HCT116 (cell line): Measurements from ENCODE around the gene AGFG2. TPM values are rescaled to one million over a fixed set of nuclear protein-coding genes. Genes with fewer than 3 reads are reported as not detected.
"Not testable (repeated sequence)": the region's sequence is repeated elsewhere in the genome, so short reads cannot be mapped to it uniquely, and the experiment has no call there.

ENCODE experiments used
- ATAC-seq: fragments of 200-7000 bp; cut with Tn5 transposase; 2 replicates; pipeline ENCODE4 v1.9.1; 2020; ENCODE audit warnings: mild to moderate bottlenecking, moderate library complexity
- BruUV-seq: library from RNA; stranded (reverse); fragments of 400-500 nt; replicated peaks from 2 replicates; lab custom pipeline; 2021; lab: Mats Ljungman, UMichigan
- CTCF ChIA-PET: fragments of 300-600 bp; sonication (Branson Sonifier 250); formaldehyde crosslinking; loops from one replicate; lab custom pipeline; 2021; ENCODE audit warnings: antibody characterized with exemption; lab: Charles Lee
- POLR2A ChIA-PET: fragments of 300-600, 350-600 bp; sonication (Branson Sonifier 250); formaldehyde crosslinking; loops from one replicate; lab custom pipeline; 2021; ENCODE audit warnings: antibody characterized with exemption; lab: Charles Lee
- RAD21 ChIA-PET, 2 experiments: fragments of 300-600 bp; sonication (Branson Sonifier 250); formaldehyde crosslinking; loops; one replicate each; lab custom pipeline; 2023; ENCODE audit warnings: low total read pairs in 2 of 2; ENCODE audit not compliant: uncharacterized antibody in 2 of 2, unreplicated experiment in 2 of 2, low non-redundant PET in 1 of 2; lab: Charles Lee
- DNase-seq: peaks from one replicate; pipeline ENCODE4 v3.0.0-alpha.2; 2010; ENCODE audit warnings: low read depth, low spot score
- H2AFZ ChIP-seq: fragments of 200-600 bp; shearing (Covaris generic), sonication (generic); 2 replicates; pipeline ENCODE4 v1.6.1; 2017; ENCODE audit warnings: low read depth, mixed run types, mixed read lengths, antibody characterized with exemption, low read length; ENCODE audit not compliant: poor library complexity, severe bottlenecking
- H3K27ac ChIP-seq: 2 replicates; pipeline ENCODE4 v1.5.1; 2012; ENCODE audit warnings: low read depth, low read length
- H3K27me3 ChIP-seq: fragments of 200-600 bp; sonication (generic); 2 replicates; pipeline ENCODE4 v1.6.1; 2016; ENCODE audit warnings: mixed run types, low read length, mixed read lengths; ENCODE audit not compliant: insufficient read depth
- H3K36me3 ChIP-seq, 2 experiments: fragments of 200-500 bp in 1 of 2; fragments of 200-600 bp in 1 of 2; sonication (Bioruptor generic) in 1 of 2; sonication (generic) in 1 of 2; 2 replicates each; pipeline versions ENCODE4 v1.5.1 to v1.6.1; 2014 to 2016; ENCODE audit warnings: low read length in 2 of 2, inconsistent platforms in 1 of 2, mixed read lengths in 1 of 2, mixed run types in 1 of 2; ENCODE audit not compliant: insufficient read depth in 2 of 2, control insufficient read depth in 1 of 2
- H3K4me1 ChIP-seq, 2 experiments: fragments of 200-600 bp in 1 of 2; sonication (generic) in 1 of 2; 2 replicates each; pipeline versions ENCODE4 v1.5.1 to v1.6.1; 2012 to 2017; ENCODE audit warnings: low read length in 2 of 2, inconsistent platforms in 1 of 2, mild to moderate bottlenecking in 1 of 2, mixed read lengths in 1 of 2, mixed run types in 1 of 2, moderate library complexity in 1 of 2; ENCODE audit not compliant: insufficient read depth in 2 of 2, control insufficient read depth in 1 of 2
- H3K4me2 ChIP-seq: fragments of 200-600 bp; sonication (generic); 2 replicates; pipeline ENCODE4 v1.6.1; 2017; ENCODE audit warnings: mixed run types, low read length, mixed read lengths
- H3K4me3 ChIP-seq, 2 experiments: fragments of 200-600 bp in 1 of 2; sonication (generic) in 1 of 2; replicated peaks in 1 of 2; 2 replicates each; pipeline ENCODE4 v1.5.1; 2011 to 2016; ENCODE audit warnings: low read length in 2 of 2, control low read depth in 1 of 2, low read depth in 1 of 2, mild to moderate bottlenecking in 1 of 2, mixed read lengths in 1 of 2, mixed run types in 1 of 2
- H3K79me2 ChIP-seq: fragments of 200-600 bp; sonication (generic); 2 replicates; pipeline ENCODE4 v1.6.1; 2017; ENCODE audit warnings: mild to moderate bottlenecking, mixed run types, low read length, moderate library complexity, mixed read lengths; ENCODE audit not compliant: insufficient read depth
- H3K9ac ChIP-seq: fragments of 200-600 bp; sonication (generic); 2 replicates; pipeline ENCODE4 v1.6.1; 2016; ENCODE audit warnings: low read length, mixed read lengths
- H3K9me2 ChIP-seq: fragments of 200-600 bp; sonication (generic), shearing (Covaris generic); 2 replicates; pipeline ENCODE4 v1.6.1; 2017; ENCODE audit warnings: mixed run types, mild to moderate bottlenecking, moderate library complexity; ENCODE audit not compliant: insufficient read depth
- H3K9me3 ChIP-seq, 2 experiments: fragments of 200-500 bp in 1 of 2; fragments of 200-600 bp in 1 of 2; sonication (Bioruptor generic) in 1 of 2; sonication (generic) in 1 of 2; 2 replicates each; pipeline ENCODE4 v1.6.1; 2014 to 2017; ENCODE audit warnings: low read length in 2 of 2, mixed read lengths in 2 of 2, inconsistent platforms in 1 of 2, low read depth in 1 of 2, mild to moderate bottlenecking in 1 of 2, mixed run types in 1 of 2, moderate library complexity in 1 of 2; ENCODE audit not compliant: control insufficient read depth in 1 of 2, insufficient read depth in 1 of 2
- H4K20me1 ChIP-seq: fragments of 200-600 bp; sonication (generic), shearing (Covaris generic); 2 replicates; pipeline ENCODE4 v1.6.1; 2017; ENCODE audit warnings: mixed run types, mild to moderate bottlenecking, moderate library complexity; ENCODE audit not compliant: insufficient read depth
- EZH2phosphoT487 ChIP-seq: fragments of 200-600 bp; IDR thresholded peaks from 2 replicates; pipeline ENCODE4 v1.6.1; 2018; ENCODE audit warnings: antibody characterized with exemption, borderline replicate concordance
- YY1 ChIP-seq: IDR thresholded peaks from 2 replicates; pipeline ENCODE4 v1.6.1; 2011; ENCODE audit warnings: low read length, low read depth, moderate library complexity, mild to moderate bottlenecking; ENCODE audit not compliant: insufficient replicate concordance; ENCODE audit errors: extremely low read depth
- ZFX ChIP-seq: fragments of 450-650 bp; IDR thresholded peaks from 2 replicates; pipeline ENCODE4 v1.6.1; 2017
- intact Hi-C: fragments of 100-400 bp; cut with micrococcal nuclease; formaldehyde crosslinking; loops from 2 replicates; pipeline ENCODE4 v1.10.0; 2022
- total RNA-seq: library from RNA; stranded (reverse); gene quantifications from one replicate; pipeline ENCODE4 v1.2.1, GENCODE V29; 2021; ENCODE audit not compliant: unreplicated experiment
- TF ChIP-seq, protein P1 (sequence below): IDR thresholded peaks from 2 replicates; pipeline ENCODE4 v1.6.1; 2012
- TF ChIP-seq, protein P2 (sequence below): IDR thresholded peaks from 2 replicates; pipeline ENCODE4 v1.6.1; 2012; ENCODE audit warnings: low read depth

The AGFG2 gene
- total RNA-seq, 1 experiment from 2014 or later, result 14.0 TPM

DNA sequence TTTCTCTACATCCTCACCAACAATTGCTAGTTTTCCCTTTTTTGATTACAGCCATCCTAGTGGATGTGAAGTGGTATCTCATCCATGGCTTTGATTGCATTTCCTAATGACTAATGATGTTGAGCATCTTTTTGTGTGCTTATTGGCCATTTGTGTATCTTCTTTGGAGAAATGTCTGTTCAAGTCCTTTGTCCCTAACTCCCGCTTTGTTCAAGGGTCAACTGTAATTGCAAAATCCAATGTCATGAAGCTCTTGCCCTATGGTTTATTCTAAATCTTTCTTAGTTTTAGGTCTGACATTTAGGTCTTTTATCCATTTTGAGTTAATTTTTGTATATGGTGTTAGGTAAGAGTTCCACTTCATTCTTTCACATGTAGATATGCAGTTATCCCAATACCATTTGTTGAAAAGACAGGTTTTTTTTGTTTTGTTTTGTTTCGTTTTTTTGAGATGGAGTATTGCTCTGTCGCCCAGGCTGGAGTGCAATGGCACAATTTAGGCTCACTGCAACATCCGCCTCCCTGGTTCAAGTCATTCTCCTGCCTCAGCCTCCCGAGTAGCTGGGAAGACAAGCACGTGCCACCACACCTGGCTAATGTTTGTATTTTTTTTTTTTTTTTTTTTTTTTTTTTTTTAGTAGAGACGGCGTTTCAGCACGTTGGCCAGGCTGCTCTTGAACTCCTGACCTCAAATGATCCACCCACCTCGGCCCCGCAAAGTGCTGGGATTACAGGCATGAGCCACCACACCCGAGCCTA is 10.7 kb upstream of the AGFG2 start:
- RAD21 ChIA-PET, H3K9me2 ChIP-seq, intact Hi-C loops, H3K9me3 ChIP-seq, H4K20me1 ChIP-seq, DNase-seq, H3K36me3 ChIP-seq, H3K27ac ChIP-seq, H3K27me3 ChIP-seq, ATAC-seq, H3K4me1 ChIP-seq, H3K79me2 ChIP-seq, CTCF ChIA-PET, H3K4me2 ChIP-seq, H3K4me3 ChIP-seq, H3K9ac ChIP-seq, BruUV-seq, H2AFZ ChIP-seq, POLR2A ChIA-PET: not testable (repeated sequence)

DNA sequence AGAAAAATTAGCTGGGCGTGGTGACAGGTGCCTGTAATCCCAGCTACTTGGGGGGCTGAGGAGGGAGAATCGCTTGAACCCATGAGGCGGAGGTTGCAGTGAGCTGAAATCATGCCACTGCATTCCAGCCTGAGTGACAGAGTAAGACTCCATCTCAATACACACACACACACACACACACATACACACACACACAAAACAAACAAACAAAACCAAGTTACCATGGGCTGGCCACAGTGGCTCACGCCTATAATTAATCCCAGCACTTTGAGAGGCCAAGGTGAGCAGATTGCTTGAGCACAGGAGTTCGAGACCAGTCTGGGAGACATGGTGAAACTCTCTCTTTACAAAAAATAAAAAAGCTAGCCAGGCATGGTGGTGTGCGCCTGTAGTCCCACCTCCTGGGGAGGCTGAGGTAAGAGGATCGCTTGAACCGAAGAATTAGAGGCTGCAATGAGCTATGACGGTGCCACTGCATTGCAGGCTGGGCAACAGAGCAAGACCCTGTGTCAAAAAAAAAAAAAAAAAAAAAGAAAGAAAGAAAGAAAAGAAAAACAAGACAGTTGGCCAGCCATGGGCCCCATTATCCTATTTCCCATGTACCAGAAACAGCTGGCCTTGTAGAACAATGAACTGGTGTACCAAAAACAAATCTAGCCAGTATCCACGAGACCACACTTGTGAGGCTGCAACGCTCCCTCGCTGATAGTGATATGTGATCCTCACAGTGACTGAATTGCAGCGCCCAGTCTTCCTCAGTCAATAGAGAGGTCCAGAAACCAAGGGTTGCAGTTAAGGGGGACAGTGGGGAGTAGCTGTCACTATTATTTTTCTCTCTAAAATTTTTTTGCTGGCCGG is 6.6 kb upstream of the AGFG2 start:
- H3K27me3 ChIP-seq, result no peaks in the 10 kb centered on the region
- no peak overlapping the region for H2AFZ ChIP-seq
- intact Hi-C loops, result no loop called here
- POLR2A ChIA-PET, result no interaction called here
- no peak overlapping the region for H3K4me3 ChIP-seq
- H3K9ac ChIP-seq, result no peak overlapping the region
- no peak overlapping the region for H3K4me2 ChIP-seq
- BruUV-seq, result no TSS peak
- RAD21 ChIA-PET, result no interaction called here
- CTCF ChIA-PET, result no interaction called here
- H3K36me3 ChIP-seq, result no peaks in the 10 kb centered on the region
- TF ChIP-seq, protein P1, sequence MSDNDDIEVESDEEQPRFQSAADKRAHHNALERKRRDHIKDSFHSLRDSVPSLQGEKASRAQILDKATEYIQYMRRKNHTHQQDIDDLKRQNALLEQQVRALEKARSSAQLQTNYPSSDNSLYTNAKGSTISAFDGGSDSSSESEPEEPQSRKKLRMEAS, result no peak
- TF ChIP-seq, protein P2, sequence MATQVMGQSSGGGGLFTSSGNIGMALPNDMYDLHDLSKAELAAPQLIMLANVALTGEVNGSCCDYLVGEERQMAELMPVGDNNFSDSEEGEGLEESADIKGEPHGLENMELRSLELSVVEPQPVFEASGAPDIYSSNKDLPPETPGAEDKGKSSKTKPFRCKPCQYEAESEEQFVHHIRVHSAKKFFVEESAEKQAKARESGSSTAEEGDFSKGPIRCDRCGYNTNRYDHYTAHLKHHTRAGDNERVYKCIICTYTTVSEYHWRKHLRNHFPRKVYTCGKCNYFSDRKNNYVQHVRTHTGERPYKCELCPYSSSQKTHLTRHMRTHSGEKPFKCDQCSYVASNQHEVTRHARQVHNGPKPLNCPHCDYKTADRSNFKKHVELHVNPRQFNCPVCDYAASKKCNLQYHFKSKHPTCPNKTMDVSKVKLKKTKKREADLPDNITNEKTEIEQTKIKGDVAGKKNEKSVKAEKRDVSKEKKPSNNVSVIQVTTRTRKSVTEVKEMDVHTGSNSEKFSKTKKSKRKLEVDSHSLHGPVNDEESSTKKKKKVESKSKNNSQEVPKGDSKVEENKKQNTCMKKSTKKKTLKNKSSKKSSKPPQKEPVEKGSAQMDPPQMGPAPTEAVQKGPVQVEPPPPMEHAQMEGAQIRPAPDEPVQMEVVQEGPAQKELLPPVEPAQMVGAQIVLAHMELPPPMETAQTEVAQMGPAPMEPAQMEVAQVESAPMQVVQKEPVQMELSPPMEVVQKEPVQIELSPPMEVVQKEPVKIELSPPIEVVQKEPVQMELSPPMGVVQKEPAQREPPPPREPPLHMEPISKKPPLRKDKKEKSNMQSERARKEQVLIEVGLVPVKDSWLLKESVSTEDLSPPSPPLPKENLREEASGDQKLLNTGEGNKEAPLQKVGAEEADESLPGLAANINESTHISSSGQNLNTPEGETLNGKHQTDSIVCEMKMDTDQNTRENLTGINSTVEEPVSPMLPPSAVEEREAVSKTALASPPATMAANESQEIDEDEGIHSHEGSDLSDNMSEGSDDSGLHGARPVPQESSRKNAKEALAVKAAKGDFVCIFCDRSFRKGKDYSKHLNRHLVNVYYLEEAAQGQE, result no peak
- TF ChIP-seq YY1 (no peak), EZH2phosphoT487 (no peak), ZFX (no peak)
- no peaks in the 10 kb centered on the region for H3K9me3 ChIP-seq
- DNase-seq, result no peak
- H3K4me1 ChIP-seq, result no peaks in the 10 kb centered on the region
- H3K9me2 ChIP-seq, result no peaks in the 10 kb centered on the region
- H3K27ac ChIP-seq, result no peak overlapping the region
- no peaks in the 10 kb centered on the region for H3K79me2 ChIP-seq
- no peak for ATAC-seq
- no peaks in the 10 kb centered on the region for H4K20me1 ChIP-seq

DNA sequence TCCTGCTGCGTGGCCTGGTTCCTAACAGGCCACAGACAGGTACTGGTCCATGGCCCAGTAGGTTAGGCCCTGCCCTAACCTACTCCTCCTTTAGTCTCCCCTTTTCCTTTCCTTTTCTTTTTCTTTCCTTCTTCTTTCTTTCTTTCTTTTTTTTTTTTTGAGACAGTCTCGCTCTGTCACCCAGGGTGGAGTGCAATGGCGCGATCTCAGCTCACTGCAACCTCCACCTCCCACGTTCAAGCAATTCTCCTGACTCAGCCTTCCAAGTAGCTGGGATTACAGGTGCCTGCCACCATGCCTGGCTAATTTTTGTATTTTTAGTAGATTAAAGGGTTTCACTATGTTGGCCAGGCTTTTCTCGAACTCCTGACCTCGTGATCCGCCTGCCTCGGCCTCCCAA is 3.0 kb upstream of the AGFG2 start:
- H3K4me3 ChIP-seq, H3K9ac ChIP-seq, ATAC-seq, BruUV-seq, H3K9me2 ChIP-seq, DNase-seq, H3K79me2 ChIP-seq, H3K27ac ChIP-seq, H3K27me3 ChIP-seq, H2AFZ ChIP-seq, H3K4me2 ChIP-seq, RAD21 ChIA-PET, intact Hi-C loops, H4K20me1 ChIP-seq, CTCF ChIA-PET, H3K36me3 ChIP-seq, H3K9me3 ChIP-seq: not testable (repeated sequence)
- POLR2A ChIA-PET, result interaction anchor here (1.1 kb wide), 1 partner anchor 50 kb away, joined by 3 read pairs; the partner anchor contains the start of genes FBXO24 and LRCH4
- H3K4me1 ChIP-seq, result peaks cover 11 to 18% of the 10 kb centered on the region in 2 experiments; a peak in 3 of 4 replicates
